Panc1 (cell line): ENCODE results near the gene RELT. TPM values are rescaled to one million over a fixed set of nuclear protein-coding genes. Genes with fewer than 3 reads are reported as not detected.

Experiments used
- ATAC-seq: fragments of 200-7000 bp; cut with Tn5 transposase; 2 replicates; pipeline ENCODE4 v1.9.1; 2020; ENCODE audit warnings: mild to moderate bottlenecking, moderate library complexity
- BruUV-seq: library from RNA; stranded (reverse); fragments of 400-500 nt; replicated peaks from 2 replicates; lab custom pipeline; 2021; lab: Mats Ljungman, UMichigan
- CTCF ChIA-PET: fragments of 300-600 bp; sonication (Branson Sonifier 250); formaldehyde crosslinking; loops from one replicate; lab custom pipeline; 2022; ENCODE audit warnings: antibody characterized with exemption; lab: Charles Lee
- POLR2A ChIA-PET: fragments of 300-600 bp; sonication (Branson Sonifier 250); formaldehyde crosslinking; loops from one replicate; lab custom pipeline; 2022; ENCODE audit warnings: antibody characterized with exemption; lab: Charles Lee
- DNase-seq: peaks from one replicate; pipeline ENCODE4 v3.0.0-alpha.2; 2010; ENCODE audit warnings: low read depth, low spot score
- H3K27ac ChIP-seq: 2 replicates; pipeline ENCODE4 v1.5.1; 2011; ENCODE audit warnings: mild to moderate bottlenecking, low read length, inconsistent platforms
- H3K27me3 ChIP-seq: fragments of 200-500 bp; sonication (Bioruptor generic); 2 replicates; pipeline ENCODE4 v1.6.0; 2014; ENCODE audit warnings: low read length, inconsistent platforms; ENCODE audit not compliant: control insufficient read depth, insufficient read depth
- H3K36me3 ChIP-seq: fragments of 200-500 bp; sonication (Bioruptor generic); 2 replicates; pipeline ENCODE4 v1.5.1; 2014; ENCODE audit warnings: inconsistent platforms, mild to moderate bottlenecking, low read length, moderate library complexity; ENCODE audit not compliant: control insufficient read depth, insufficient read depth
- H3K4me1 ChIP-seq: 2 replicates; pipeline ENCODE4 v1.5.1; 2011; ENCODE audit warnings: inconsistent platforms, mild to moderate bottlenecking, low read length, moderate library complexity; ENCODE audit not compliant: control insufficient read depth, insufficient read depth
- H3K4me3 ChIP-seq, 2 experiments: 2 replicates each; pipeline ENCODE4 v1.5.1; 2011 to 2012; ENCODE audit warnings: low read depth in 2 of 2, low read length in 2 of 2, mild to moderate bottlenecking in 2 of 2, inconsistent platforms in 1 of 2, moderate library complexity in 1 of 2
- H3K9me3 ChIP-seq: fragments of 200-500 bp; sonication (Bioruptor generic); 2 replicates; pipeline ENCODE4 v1.5.1; 2014; ENCODE audit warnings: low read depth, mild to moderate bottlenecking, inconsistent platforms, low read length, moderate library complexity; ENCODE audit not compliant: control insufficient read depth, insufficient read depth
- CTCF ChIP-seq: fragments of 450-650 bp; IDR thresholded peaks from 2 replicates; pipeline ENCODE4 v1.5.1; 2017; ENCODE audit warnings: mild to moderate bottlenecking
- POLR2AphosphoS5 ChIP-seq: IDR thresholded peaks from 2 replicates; pipeline ENCODE4 v1.6.1; 2012; ENCODE audit warnings: mild to moderate bottlenecking, low read depth, low read length, moderate library complexity
- REST ChIP-seq, 2 experiments: IDR thresholded peaks; 2 replicates each; pipeline ENCODE4 v1.6.1; 2011 to 2012; ENCODE audit warnings: low read depth in 2 of 2, control low read depth in 1 of 2, low read length in 1 of 2, mild to moderate bottlenecking in 1 of 2, moderate library complexity in 1 of 2; ENCODE audit not compliant: insufficient read depth in 1 of 2
- SIN3A ChIP-seq: IDR thresholded peaks from 2 replicates; pipeline ENCODE4 v1.6.1; 2012; ENCODE audit warnings: low read depth, mild to moderate bottlenecking, low read length, moderate library complexity, borderline replicate concordance; ENCODE audit not compliant: insufficient read depth
- TCF7L2 ChIP-seq: IDR thresholded peaks from 2 replicates; pipeline ENCODE4 v1.6.1; 2011; ENCODE audit warnings: mild to moderate bottlenecking, low read depth, low read length, inconsistent platforms
- in situ Hi-C: cut with HindIII; loops from 2 replicates; pipeline ENCODE4 v1.10.0; 2016; ENCODE audit warnings: low sequenced_read_pairs, low pct_unique_long_range_greater_than_20kb
- intact Hi-C: fragments of 100-400 bp; cut with micrococcal nuclease; formaldehyde crosslinking; loops from one replicate; pipeline ENCODE4 v1.10.0; 2022; ENCODE audit not compliant: unreplicated experiment
- total RNA-seq: library from RNA; stranded (reverse); gene quantifications from one replicate; pipeline ENCODE4 v1.2.1, GENCODE V29; 2021; ENCODE audit not compliant: unreplicated experiment

RELT gene
- total RNA-seq, 1 experiment from 2014 or later, result 11.3 TPM

GRCh38 chr11:73422886-73423285 lies 46.7 kb downstream of the RELT start:
- H3K9me3 ChIP-seq, result no peaks in the 10 kb centered on the region
- DNase-seq (no peak), ATAC-seq (no peak)
- no TSS peak for BruUV-seq
- no peak for TF ChIP-seq SIN3A
- no peak for TF ChIP-seq TCF7L2
- no peak for TF ChIP-seq CTCF
- TF ChIP-seq REST (IDR thresholded peaks at IDR 0.05; ENCODE audit: insufficient read depth in 1 of 2, low read depth in 2 of 2, low read length in 1 of 2), result no peak
- no peak for TF ChIP-seq POLR2AphosphoS5
- H3K36me3 ChIP-seq, result no peaks in the 10 kb centered on the region
- H3K4me3 ChIP-seq, result no peak overlapping the region
- H3K27me3 ChIP-seq, result no peaks in the 10 kb centered on the region
- ChIA-PET POLR2A (interaction anchor here (0.6 kb wide), 1 partner anchor 16 kb away, joined by 11 read pairs; no protein-coding TSS in a partner anchor), CTCF (no interaction called here)
- intact Hi-C loops (no loop called here), in situ Hi-C loops (no loop called here)
- no peak overlapping the region for H3K27ac ChIP-seq
- H3K4me1 ChIP-seq, result no peaks in the 10 kb centered on the region

- CTCF ChIA-PET, result no interaction called here
- H3K4me3 ChIP-seq, result no peak overlapping the region
- H3K9me3 ChIP-seq, result no peaks in the 10 kb centered on the region
- POLR2A ChIA-PET, result interaction anchor here (0.6 kb wide), 1 partner anchor 15 kb away, joined by 11 read pairs; no protein-coding TSS in a partner anchor
- H3K27ac ChIP-seq, result no peak overlapping the region
- no peaks in the 10 kb centered on the region for H3K27me3 ChIP-seq
- TF ChIP-seq REST (IDR thresholded peaks at IDR 0.05; ENCODE audit: insufficient read depth in 1 of 2, low read depth in 2 of 2, low read length in 1 of 2) (no peak), POLR2AphosphoS5 (no peak), CTCF (no peak), SIN3A (no peak), TCF7L2 (no peak)
- ATAC-seq (no peak), DNase-seq (no peak)
- no peaks in the 10 kb centered on the region for H3K4me1 ChIP-seq
- in situ Hi-C loops, result no loop called here
- no TSS peak for BruUV-seq
- no peaks in the 10 kb centered on the region for H3K36me3 ChIP-seq
- intact Hi-C loops, result no loop called here
Observed at GRCh38 chr11:73423506-73423905, 47.3 kb downstream of the RELT start.
